K562 (cell line): ENCODE results near the gene NAT10. TPM values are rescaled to one million over a fixed set of nuclear protein-coding genes. Genes with fewer than 3 reads are reported as not detected.
A peak's percentile ranks its signal among the peaks of the same experiment; 100 is the strongest.

Experiments
- DDX20 ChIP-seq: fragments of 450-650 bp; IDR thresholded peaks from 2 replicates; pipeline ENCODE4 v1.6.1; 2016; ENCODE audit warnings: missing genetic modification characterization, low read depth, mild to moderate bottlenecking, missing compliant biosample characterization, moderate library complexity
- ELF1 ChIP-seq: fragments of 200-800 bp; sonication (Bioruptor generic); IDR thresholded peaks from 2 replicates; pipeline ENCODE4 v1.6.1; 2016; ENCODE audit warnings: missing genetic modification characterization, missing compliant biosample characterization
- ELF4 ChIP-seq: fragments of 450-650 bp; formaldehyde crosslinking; IDR thresholded peaks from 2 replicates; pipeline ENCODE4 v1.4.0; 2022; ENCODE audit warnings: missing genetic modification characterization
- ETV1 ChIP-seq: fragments of 450-650 bp; conservative IDR thresholded peaks from 2 replicates; pipeline ENCODE4 v1.6.1; 2016; ENCODE audit warnings: missing genetic modification characterization, control low read depth, low read depth, missing compliant biosample characterization
- SIN3A ChIP-seq, 2 experiments: fragments of 150-350 bp in 1 of 2; IDR thresholded peaks; 2 replicates each; pipeline ENCODE4 v1.6.1; 2011 to 2016; ENCODE audit warnings: borderline replicate concordance in 2 of 2, low read depth in 2 of 2, low read length in 2 of 2, mild to moderate bottlenecking in 2 of 2, moderate library complexity in 2 of 2; ENCODE audit not compliant: control insufficient read depth in 1 of 2
- TRIM28 ChIP-seq: fragments of 450-650 bp; IDR thresholded peaks from 2 replicates; pipeline ENCODE4 v1.6.1; 2017
- ZBTB33 ChIP-seq: sonication (generic); formaldehyde crosslinking; IDR thresholded peaks from 2 replicates; pipeline ENCODE4 v1.8.1; 2023; ENCODE audit warnings: mild to moderate bottlenecking, missing genetic modification reagents
- ZNF518B ChIP-seq: fragments of 250-450 bp; sonication (Bioruptor Pico); IDR thresholded peaks from 2 replicates; pipeline ENCODE4 v1.5.0; 2021; ENCODE audit warnings: mild to moderate bottlenecking, moderate library complexity
- ZNF583 ChIP-seq: fragments of 250-450 bp; sonication (Bioruptor Pico); IDR thresholded peaks from 2 replicates; pipeline ENCODE4 v1.4.0; 2020
- polyA plus RNA-seq, 8 experiments: library from polyadenylated mRNA; depleted of rRNA in 4 of 8; stranded (reverse) in 5 of 8; unstranded in 3 of 8; fragments of >200 nt; fragmentation: Nextera tagmentation in 2 of 8; fragmentation: Illumina TruSeq in 1 of 8; extraction: Ambion mirVana in 2 of 8; extraction: Trizol in 1 of 8; gene quantifications; 2 replicates each; pipeline versions ENCODE4 v1.2.1 to v1.2.3, GENCODE V29; 2011 to 2014; ENCODE audit warnings: inconsistent platforms in 1 of 8, missing spikeins in 1 of 8
- total RNA-seq, 7 experiments: library from RNA; depleted of rRNA in 6 of 7; stranded (reverse); fragments of >200 nt in 6 of 7; fragmentation: Illumina TruSeq in 2 of 7; extraction: Trizol in 2 of 7; gene quantifications; 2 replicates each; pipeline versions ENCODE4 v1.2.1 to v1.2.3, GENCODE V29; 2011 to 2021; ENCODE audit warnings: low replicate concordance in 1 of 7

NAT10 gene
- total and polyA plus RNA-seq, 9 of the 15 experiments (the other 6 are each of a cell fraction or from before 2014, with no cell fraction given), result 55.4 to 125 (median 86.3) TPM

- TF ChIP-seq ZNF518B (CRISPR knock-in tag), result no peak
- no peak for TF ChIP-seq ETV1 (tag)
- TF ChIP-seq ZNF583, result no peak
- TF ChIP-seq SIN3A (IDR thresholded peaks at IDR 0.05; ENCODE audit: borderline replicate concordance in 2 of 2, control insufficient read depth in 1 of 2, low read depth in 2 of 2, low read length in 2 of 2), result 0 out of 4 replicates have a peak, but pooled peaks of 1 of the 2 experiments have one; percentile 7
- no peak for TF ChIP-seq ELF4 (CRISPR knock-in tag)
- no peak for TF ChIP-seq DDX20 (tag)
- no peak for TF ChIP-seq TRIM28
- TF ChIP-seq ZBTB33 (CRISPR knock-in tag), result no peak
- TF ChIP-seq ELF1, result peak; percentile 7; the same call in 1 of the 2 replicates
These were observed 602 bp downstream of the NAT10 start (continued) for GRCh38 chr11:34105957-34106504.
